Testis (tissue), 3 donors: ENCODE results near the gene CCNE1. TPM values are rescaled to one million over a fixed set of nuclear protein-coding genes. Genes with fewer than 3 reads are reported as not detected.

Experiments
- DNase-seq: peaks from one replicate; pipeline ENCODE4 v3.0.0-alpha.2; 2019
- H3K27ac ChIP-seq, 2 donors: fragments of 200-600 bp; sonication (generic); one replicate each; pipeline ENCODE4 v1.5.1; 2019
- H3K27me3 ChIP-seq: fragments of 200-600 bp; sonication (generic); one replicate; pipeline ENCODE4 v1.5.1; 2019
- H3K36me3 ChIP-seq: fragments of 200-600 bp; sonication (generic); one replicate; pipeline ENCODE4 v1.5.1; 2017; ENCODE audit warnings: low read depth; ENCODE audit errors: missing control alignments
- H3K4me1 ChIP-seq: fragments of 200-600 bp; sonication (generic); one replicate; pipeline ENCODE4 v1.5.1; 2019
- H3K4me3 ChIP-seq, 2 donors: fragments of 200-600 bp; sonication (generic); one replicate each; pipeline ENCODE4 v1.5.1; 2017 to 2019
- H3K9me3 ChIP-seq: fragments of 200-600 bp; sonication (generic); one replicate; pipeline ENCODE4 v1.5.1; 2017
- POLR2A ChIP-seq: fragments of 450-650 bp; IDR thresholded peaks from one replicate; pipeline ENCODE4 v1.6.1; 2017; ENCODE audit warnings: antibody characterized with exemption, mild to moderate bottlenecking, moderate library complexity
- WGBS, 2 donors: methylation state at CpG; one replicate each; pipeline ENCODE4 v1.1.5; 2018; 5-methylcytosine and 5-hydroxymethylcytosine counted together
- intact Hi-C: fragments of 100-400 bp; cut with DNase I; formaldehyde crosslinking; loops from one replicate; pipeline ENCODE4 v1.15.1; 2023; ENCODE audit warnings: low total_unique reads
- polyA plus RNA-seq: library from polyadenylated mRNA; stranded (reverse); fragments of 350-450 nt; fragmentation: Illumina TruSeq; extraction: RNeasy Lipid Tissue Mini Kit (QIAGEN cat#74804); gene quantifications from one replicate; pipeline ENCODE4 v1.2.3, GENCODE V29; 2014; ENCODE audit warnings: low read depth, low replicate concordance; ENCODE audit not compliant: insufficient read depth
- total RNA-seq, 2 donors: library from RNA; depleted of rRNA; stranded (reverse); fragments of >200 nt; gene quantifications; one replicate each; pipeline ENCODE4 v1.2.3, GENCODE V29; 2016
- TF ChIP-seq, protein P1 (sequence below), 3 experiments: fragments of 450-650 bp in 2 of 3; fragments of 200-600 bp in 1 of 3; sonication (generic) in 1 of 3; IDR thresholded peaks; one replicate each; pipeline ENCODE4 v1.5.1; 2016 to 2019; ENCODE audit warnings: antibody characterized with exemption in 3 of 3, mild to moderate bottlenecking in 2 of 3, moderate library complexity in 1 of 3

The CCNE1 gene
- total and polyA plus RNA-seq, 3 donors from 2014 or later = 16.3 to 32.2 (median 17.6) TPM

DNA sequence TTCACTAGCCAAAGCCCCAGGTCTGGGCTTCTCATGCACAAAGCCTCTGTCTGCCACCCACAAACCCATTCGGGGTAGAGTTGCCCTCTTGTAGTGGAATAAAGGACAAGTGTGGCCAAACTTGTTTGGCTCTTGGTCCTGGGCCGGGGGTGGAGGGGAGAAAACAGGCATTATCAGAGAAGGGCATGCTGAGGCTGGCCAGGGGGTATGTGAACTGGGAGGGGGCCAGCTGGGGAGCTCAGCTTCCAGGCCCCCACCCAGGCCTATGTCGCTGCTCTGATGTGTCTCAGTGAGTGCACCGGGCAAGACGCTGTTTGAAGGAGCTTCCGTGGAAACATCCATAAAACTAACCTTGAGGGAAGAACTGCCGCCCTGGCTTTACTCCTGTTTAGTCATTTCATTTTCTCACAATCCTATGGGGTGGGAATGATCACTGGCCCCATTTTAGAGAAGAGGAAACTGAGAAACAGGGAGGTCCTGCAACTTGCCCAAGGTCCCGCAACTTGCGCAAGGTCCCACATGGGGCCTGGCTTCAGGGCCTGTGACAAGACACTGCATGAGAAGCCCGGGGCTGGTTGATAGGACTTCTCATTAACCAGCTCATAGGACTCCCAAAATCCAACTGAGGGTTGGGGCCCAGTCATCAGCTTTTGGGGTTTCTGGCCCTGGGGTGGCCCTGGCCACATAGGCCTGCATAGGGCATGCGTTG is 30.8 kb downstream of the CCNE1 start:
- no peak for DNase-seq
- 74 to 75% methylated on average over 11 of the region's 11 CpGs for WGBS, 2 donors
- Histone ChIP-seq H3K9me3 (no peaks in the 10 kb centered on the region), H3K36me3 (no peaks in the 10 kb centered on the region), H3K4me3 (peak overlapping the region in 1 of 2 donors; percentile 64), H3K27ac (no peak overlapping the region), H3K27me3 (no peaks in the 10 kb centered on the region), H3K4me1 (peaks cover 15% of the 10 kb centered on the region)
- TF ChIP-seq, protein P1, sequence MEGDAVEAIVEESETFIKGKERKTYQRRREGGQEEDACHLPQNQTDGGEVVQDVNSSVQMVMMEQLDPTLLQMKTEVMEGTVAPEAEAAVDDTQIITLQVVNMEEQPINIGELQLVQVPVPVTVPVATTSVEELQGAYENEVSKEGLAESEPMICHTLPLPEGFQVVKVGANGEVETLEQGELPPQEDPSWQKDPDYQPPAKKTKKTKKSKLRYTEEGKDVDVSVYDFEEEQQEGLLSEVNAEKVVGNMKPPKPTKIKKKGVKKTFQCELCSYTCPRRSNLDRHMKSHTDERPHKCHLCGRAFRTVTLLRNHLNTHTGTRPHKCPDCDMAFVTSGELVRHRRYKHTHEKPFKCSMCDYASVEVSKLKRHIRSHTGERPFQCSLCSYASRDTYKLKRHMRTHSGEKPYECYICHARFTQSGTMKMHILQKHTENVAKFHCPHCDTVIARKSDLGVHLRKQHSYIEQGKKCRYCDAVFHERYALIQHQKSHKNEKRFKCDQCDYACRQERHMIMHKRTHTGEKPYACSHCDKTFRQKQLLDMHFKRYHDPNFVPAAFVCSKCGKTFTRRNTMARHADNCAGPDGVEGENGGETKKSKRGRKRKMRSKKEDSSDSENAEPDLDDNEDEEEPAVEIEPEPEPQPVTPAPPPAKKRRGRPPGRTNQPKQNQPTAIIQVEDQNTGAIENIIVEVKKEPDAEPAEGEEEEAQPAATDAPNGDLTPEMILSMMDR (IDR thresholded peaks at IDR 0.05) = no peak
- TF ChIP-seq POLR2A = no peak
- intact Hi-C loops = no loop called here

DNA sequence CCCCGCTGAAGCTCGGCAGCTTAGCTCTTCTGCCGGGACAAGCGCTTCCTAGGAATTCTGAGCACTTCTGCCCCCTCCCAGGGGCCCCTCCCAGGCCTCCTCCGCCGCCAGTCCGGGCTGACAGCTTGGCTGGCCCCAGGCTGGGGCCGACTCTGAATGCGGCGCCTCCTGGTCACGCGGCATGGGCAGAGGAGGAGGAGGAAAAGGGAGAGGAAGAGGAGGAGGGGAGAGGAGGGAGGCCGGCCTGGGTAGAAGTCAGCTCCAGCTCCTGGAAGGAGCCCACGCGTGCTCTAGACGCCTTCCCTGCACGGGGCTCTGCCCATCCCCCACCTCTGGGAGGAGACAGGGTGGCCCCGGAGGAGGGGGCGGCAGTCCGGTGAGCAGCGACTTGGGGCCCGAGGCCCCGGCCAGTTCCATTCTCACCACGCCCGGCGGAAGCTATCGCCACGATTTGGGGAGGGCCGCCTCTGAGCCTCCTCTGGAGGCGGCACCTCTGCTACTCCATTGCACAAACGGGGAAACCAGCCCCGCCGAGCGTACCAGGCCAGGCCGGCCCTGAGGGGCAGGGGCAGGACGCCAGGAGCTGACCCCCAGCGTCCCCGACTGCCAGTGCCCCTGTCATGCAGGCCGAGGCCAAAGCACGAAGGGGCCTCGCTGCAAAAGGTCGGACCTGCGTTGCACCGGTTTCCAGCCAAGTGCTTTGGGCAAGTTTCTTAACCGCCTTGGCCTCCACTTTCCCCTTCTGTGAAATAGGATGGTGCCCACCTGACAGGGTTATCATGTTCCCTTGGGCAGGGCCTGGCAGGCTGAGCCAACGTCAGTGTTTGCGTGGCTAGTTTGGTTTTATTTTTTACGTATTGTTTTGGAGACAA is 31.6 kb downstream of the CCNE1 start:
- 3 to 6% methylated on average over 21 to 48 of the region's 48 CpGs for WGBS, 2 donors
- Histone ChIP-seq H3K4me3 (peak overlapping the region; percentile 64 to 77), H3K27ac (no peak overlapping the region), H3K27me3 (no peaks in the 10 kb centered on the region), H3K9me3 (no peaks in the 10 kb centered on the region), H3K36me3 (no peaks in the 10 kb centered on the region), H3K4me1 (peaks cover 15% of the 10 kb centered on the region)
- no peak for TF ChIP-seq POLR2A
- TF ChIP-seq, protein P1 (IDR thresholded peaks at IDR 0.05) = no peak
- intact Hi-C loops = no loop called here
- peak; percentile 48 for DNase-seq

DNA sequence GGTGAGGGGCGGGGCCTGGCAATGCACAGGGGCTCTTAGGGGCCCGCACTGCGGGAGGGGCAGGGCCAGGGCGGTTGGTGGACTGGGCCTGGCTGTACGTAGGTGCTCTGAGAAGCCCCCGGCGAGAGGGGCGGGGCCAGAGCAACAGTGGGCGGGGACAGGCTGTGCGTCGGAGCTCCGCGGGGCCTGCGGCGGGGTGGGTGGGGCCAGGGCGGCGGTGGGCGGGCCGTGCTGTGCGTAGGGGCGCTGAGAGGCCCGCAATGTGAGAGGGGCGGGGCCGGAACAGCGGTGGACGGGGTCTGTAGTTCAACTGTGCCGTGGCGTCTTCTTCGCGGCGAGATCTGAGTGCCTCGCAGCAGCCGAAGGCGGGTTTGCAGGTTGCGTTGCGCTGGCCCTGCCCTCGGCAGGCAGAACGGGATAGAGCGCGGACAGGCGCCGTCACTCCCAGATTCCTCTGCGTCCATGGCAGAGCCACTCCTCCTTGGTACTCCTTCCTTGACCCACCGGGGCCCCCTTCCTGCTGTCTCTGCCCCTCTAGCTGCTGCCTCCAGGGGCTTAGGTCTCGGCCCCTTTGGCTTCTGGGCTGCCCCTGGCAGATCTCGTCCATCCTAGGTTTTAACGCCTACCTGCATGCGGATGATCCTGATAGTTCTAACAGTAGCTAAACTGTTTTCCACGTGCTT is 33.2 kb downstream of the CCNE1 start:
- DNase-seq = peak; percentile 96
- Histone ChIP-seq H3K36me3 (no peaks in the 10 kb centered on the region), H3K27me3 (no peaks in the 10 kb centered on the region), H3K27ac (peak overlapping the region; percentile 77 to 89), H3K4me1 (peaks cover 15% of the 10 kb centered on the region), H3K4me3 (peak overlapping the region; percentile 64 to 77), H3K9me3 (no peaks in the 10 kb centered on the region)
- intact Hi-C loops = loop anchor here (5.0 kb wide), 1 partner anchor 33 kb away; the partner anchor contains the start of gene CCNE1
- WGBS, 2 donors = 0 to 1% methylated on average over 7 to 47 of the region's 49 CpGs
- TF ChIP-seq POLR2A = no peak
- TF ChIP-seq, protein P1 (IDR thresholded peaks at IDR 0.05) = no peak

DNA sequence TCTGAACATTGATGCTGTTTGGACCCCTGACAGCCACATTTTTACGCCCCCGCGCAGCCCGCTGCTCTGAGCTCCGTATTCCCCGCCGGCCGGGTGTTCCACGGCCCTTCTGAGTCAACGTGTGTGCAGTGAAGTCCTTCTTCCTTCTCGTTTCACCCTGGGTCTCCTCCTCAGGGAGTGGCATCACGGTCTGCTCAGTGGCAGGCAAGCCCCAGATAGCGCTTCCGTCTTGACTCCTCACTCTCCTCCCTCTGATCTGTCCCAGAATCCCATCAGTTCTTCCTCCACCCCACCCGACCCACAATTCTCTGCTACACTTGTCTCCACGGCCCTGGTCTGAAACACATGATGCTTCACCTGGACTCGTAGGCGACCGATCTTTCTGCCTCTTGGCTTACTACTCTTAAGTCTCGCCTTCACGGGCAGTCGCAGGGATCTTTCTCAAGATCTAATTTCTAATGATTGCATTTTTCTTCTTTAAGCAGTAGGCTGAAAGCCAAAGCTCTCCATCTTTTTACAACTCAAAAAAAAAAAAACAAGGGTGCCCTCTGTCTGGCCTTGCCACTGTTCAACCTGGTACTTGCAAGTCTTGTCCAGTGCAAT is 33.9 kb downstream of the CCNE1 start:
- WGBS, 2 donors = 2 to 3% methylated on average over 22 of the region's 22 CpGs
- peak overlapping the region; percentile 64 to 77 for H3K4me3 ChIP-seq
- no peaks in the 10 kb centered on the region for H3K27me3 ChIP-seq
- peak; percentile 57 for DNase-seq
- intact Hi-C loops = loop anchor here (5.0 kb wide), 1 partner anchor 33 kb away; the partner anchor contains the start of gene CCNE1
- TF ChIP-seq, protein P1 (IDR thresholded peaks at IDR 0.05) = no peak
- TF ChIP-seq POLR2A = no peak
- H3K27ac ChIP-seq = peak overlapping the region; percentile 77 to 89
- H3K4me1 ChIP-seq = peaks cover 15% of the 10 kb centered on the region
- no peaks in the 10 kb centered on the region for H3K36me3 ChIP-seq
- H3K9me3 ChIP-seq = no peaks in the 10 kb centered on the region
